Chondrocyte (in vitro differentiated cells): Measurements from ENCODE around the gene OXGR1. TPM values are rescaled to one million over a fixed set of nuclear protein-coding genes. Genes with fewer than 3 reads are reported as not detected.

Source experiments
- DNase-seq: peaks from one replicate; pipeline ENCODE4 v3.0.0; 2021; ENCODE audit warnings: mixed read lengths, low spot score
- H3K27ac Mint-ChIP-seq: one replicate; pipeline ENCODE4 v1.8.0; 2021; ENCODE audit warnings: mild to moderate bottlenecking, moderate library complexity, mixed read lengths; ENCODE audit not compliant: unreplicated experiment
- H3K27me3 Mint-ChIP-seq: 2 replicates; pipeline ENCODE4 v1.8.0; 2021; ENCODE audit warnings: low read depth, mixed read lengths
- H3K36me3 Mint-ChIP-seq: 2 replicates; pipeline ENCODE4 v1.8.0; 2021; ENCODE audit warnings: low read depth, mixed read lengths
- H3K4me1 Mint-ChIP-seq: 2 replicates; pipeline ENCODE4 v1.8.0; 2021; ENCODE audit warnings: low read depth, mild to moderate bottlenecking, mixed read lengths
- H3K4me3 Mint-ChIP-seq: one replicate; pipeline ENCODE4 v1.8.0; 2021; ENCODE audit warnings: mild to moderate bottlenecking, moderate library complexity, mixed read lengths; ENCODE audit not compliant: unreplicated experiment
- H3K9me3 Mint-ChIP-seq: 2 replicates; pipeline ENCODE4 v1.8.0; 2021; ENCODE audit warnings: low read depth, mixed read lengths
- CTCF ChIP-seq: fragments of 200-600 bp; sonication (generic); IDR thresholded peaks from 2 replicates; pipeline ENCODE4 v1.5.0; 2021; ENCODE audit warnings: antibody characterized with exemption, mild to moderate bottlenecking, moderate library complexity
- total RNA-seq: library from RNA; stranded (reverse); gene quantifications from 3 replicates; pipeline ENCODE4 v1.2.1, GENCODE V29; 2021

Gene OXGR1
- total RNA-seq, 1 donor from 2014 or later: not detected

- H3K9me3 Mint-ChIP-seq: no peaks in the 10 kb centered on the region
- TF ChIP-seq CTCF: no peak
- no peak for DNase-seq
- H3K27ac Mint-ChIP-seq: no peak overlapping the region
- H3K4me1 Mint-ChIP-seq: peaks cover 4% of the 10 kb centered on the region
- H3K4me3 Mint-ChIP-seq: no peak overlapping the region
- peaks cover 17% of the 10 kb centered on the region for H3K27me3 Mint-ChIP-seq
- H3K36me3 Mint-ChIP-seq: no peaks in the 10 kb centered on the region
Measured at GRCh38 chr13:97012251-97013048, 18.2 kb upstream of the OXGR1 start.

GRCh38 chr13:97011446-97012131, 17.3 kb upstream of the OXGR1 start:
- no peaks in the 10 kb centered on the region for H3K36me3 Mint-ChIP-seq
- peaks cover 17% of the 10 kb centered on the region for H3K27me3 Mint-ChIP-seq
- DNase-seq: no peak
- peaks cover 4% of the 10 kb centered on the region for H3K4me1 Mint-ChIP-seq
- no peaks in the 10 kb centered on the region for H3K9me3 Mint-ChIP-seq
- no peak overlapping the region for H3K4me3 Mint-ChIP-seq
- TF ChIP-seq CTCF: no peak
- no peak overlapping the region for H3K27ac Mint-ChIP-seq

- TF ChIP-seq CTCF: no peak
- Mint-ChIP-seq H3K36me3 (no peaks in the 10 kb centered on the region), H3K27me3 (peaks cover 10% of the 10 kb centered on the region), H3K9me3 (no peaks in the 10 kb centered on the region), H3K4me3 (no peak overlapping the region), H3K27ac (no peak overlapping the region), H3K4me1 (peaks cover 10% of the 10 kb centered on the region)
- DNase-seq: no peak
Measured at GRCh38 chr13:97008643-97009042, 14.4 kb upstream of the OXGR1 start.

GRCh38 chr13:97005625-97006262, 11.5 kb upstream of the OXGR1 start:
- DNase-seq: no peak
- H3K27ac Mint-ChIP-seq: no peak overlapping the region
- H3K9me3 Mint-ChIP-seq: no peaks in the 10 kb centered on the region

More at GRCh38 chr13:97005625-97006262, 11.5 kb upstream of the OXGR1 start:
- no peaks in the 10 kb centered on the region for H3K36me3 Mint-ChIP-seq
- peaks cover 10% of the 10 kb centered on the region for H3K4me1 Mint-ChIP-seq
- TF ChIP-seq CTCF: no peak
- no peak overlapping the region for H3K4me3 Mint-ChIP-seq
- peaks cover 17% of the 10 kb centered on the region for H3K27me3 Mint-ChIP-seq
